Umbilical cord (tissue), 2 donors: ENCODE data around the gene PDE4B. TPM values are rescaled to one million over a fixed set of nuclear protein-coding genes. Genes with fewer than 3 reads are reported as not detected.
"Not testable (repeated sequence)": the region's sequence is repeated elsewhere in the genome, so short reads cannot be mapped to it uniquely, and the experiment has no call there.

ENCODE experiments used
- DNase-seq: peaks from one replicate; pipeline ENCODE4 v3.0.0-alpha.2; 2015; ENCODE audit warnings: low spot score
- total RNA-seq: library from RNA; depleted of rRNA; stranded (reverse); fragments of >200 nt; gene quantifications from one replicate; pipeline ENCODE4 v1.2.3, GENCODE V29; 2014; ENCODE audit warnings: low replicate concordance; ENCODE audit not compliant: insufficient read depth

The PDE4B gene
- total RNA-seq, 1 donor from 2014 or later, result 61.6 TPM

DNA sequence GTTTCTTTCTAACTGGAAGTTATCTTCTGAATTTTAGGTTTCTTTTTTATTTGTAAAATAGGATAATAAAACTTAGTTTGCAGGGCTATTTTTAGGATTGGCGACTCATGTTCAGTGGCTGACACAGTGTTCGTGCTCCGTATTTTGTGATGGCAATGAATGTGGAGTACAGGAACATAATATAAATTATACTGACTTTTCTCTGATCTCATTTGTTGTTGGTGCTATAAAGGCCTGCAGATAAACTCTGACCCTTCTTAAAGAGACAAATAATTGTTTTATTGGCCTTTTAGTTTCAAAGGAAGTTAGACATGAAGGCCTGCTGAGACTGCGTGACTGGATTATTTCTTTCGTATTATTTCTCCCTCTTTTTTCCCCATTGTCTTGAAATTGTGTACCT lies 339.6 kb downstream of the PDE4B start:
- DNase-seq, result no peak

DNA sequence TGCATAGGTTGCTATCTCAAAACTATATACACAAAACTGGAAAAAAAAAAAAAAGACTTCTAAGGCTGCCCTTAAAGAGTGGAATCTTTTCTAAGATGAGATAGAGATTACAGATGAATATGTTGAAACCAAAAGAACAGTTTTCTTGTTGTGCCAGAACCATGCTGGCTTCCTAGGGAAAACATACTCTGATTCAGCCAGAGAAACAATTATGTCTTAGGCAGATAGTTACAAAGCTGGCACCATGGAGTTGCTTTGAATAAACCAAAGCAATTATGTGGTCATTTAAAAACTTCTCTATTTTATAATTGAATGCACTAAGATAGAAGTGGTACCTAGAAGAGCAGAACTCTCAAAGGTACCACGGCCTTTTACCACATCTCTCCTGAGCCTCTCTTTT lies 341.3 kb downstream of the PDE4B start:
- no peak for DNase-seq

DNA sequence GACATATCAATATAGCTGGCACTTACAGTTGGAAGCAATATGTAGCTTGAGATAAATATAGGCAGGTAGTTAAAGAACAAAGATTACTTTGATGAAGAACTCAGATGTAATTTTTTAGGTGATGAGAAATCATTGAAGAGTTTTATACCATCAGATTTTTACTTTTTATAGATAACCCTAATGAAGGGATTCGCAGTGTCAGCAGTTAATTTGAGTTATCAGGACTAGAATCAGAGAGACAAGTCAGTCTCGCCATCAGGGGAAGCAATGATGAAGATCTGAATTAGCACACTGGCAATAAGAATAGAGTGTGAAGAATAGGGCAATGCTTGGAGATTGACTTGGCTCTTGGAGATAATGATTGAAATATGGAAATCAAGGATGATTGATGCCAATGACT lies 342.5 kb downstream of the PDE4B start:
- DNase-seq, result no peak

DNA sequence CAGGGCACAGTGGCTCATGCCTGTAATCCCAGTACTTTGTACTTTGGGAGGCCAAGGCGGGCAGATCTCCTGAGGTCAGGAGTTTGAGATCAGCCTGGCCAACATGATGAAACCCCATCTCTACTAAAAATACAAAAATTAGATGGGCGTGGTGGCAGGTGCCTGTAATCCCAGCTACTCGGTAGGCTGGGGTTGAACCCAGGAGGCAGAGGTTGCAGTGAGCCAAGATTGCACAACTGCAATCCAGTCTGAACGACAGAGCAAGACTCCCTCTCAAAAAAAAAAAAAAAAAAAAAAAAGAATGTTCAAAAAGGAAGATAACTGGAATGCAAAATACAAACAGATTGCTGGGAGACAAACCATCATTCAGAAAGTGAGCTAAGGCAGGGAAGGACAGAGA lies 343.7 kb downstream of the PDE4B start:
- not testable (repeated sequence) for DNase-seq

DNA sequence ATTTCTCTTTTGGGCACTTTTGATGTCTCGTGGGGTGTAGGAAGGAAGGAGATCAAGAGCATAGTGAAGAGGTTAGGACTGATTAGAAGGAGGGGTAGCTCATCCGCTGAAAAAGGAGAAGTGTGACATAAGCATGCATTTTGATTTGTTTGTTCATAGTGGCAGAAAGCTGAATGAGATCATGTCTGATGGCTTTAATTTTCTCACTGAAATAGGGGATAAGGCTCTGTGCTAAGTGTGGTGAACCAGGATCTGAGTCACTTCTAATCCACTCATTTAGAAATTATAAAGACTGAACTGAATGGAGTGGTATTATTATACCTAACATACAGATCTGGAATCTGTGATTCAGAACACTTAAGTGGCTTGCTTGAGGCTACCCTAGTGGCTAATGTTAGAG lies 344.5 kb downstream of the PDE4B start:
- no peak for DNase-seq

DNA sequence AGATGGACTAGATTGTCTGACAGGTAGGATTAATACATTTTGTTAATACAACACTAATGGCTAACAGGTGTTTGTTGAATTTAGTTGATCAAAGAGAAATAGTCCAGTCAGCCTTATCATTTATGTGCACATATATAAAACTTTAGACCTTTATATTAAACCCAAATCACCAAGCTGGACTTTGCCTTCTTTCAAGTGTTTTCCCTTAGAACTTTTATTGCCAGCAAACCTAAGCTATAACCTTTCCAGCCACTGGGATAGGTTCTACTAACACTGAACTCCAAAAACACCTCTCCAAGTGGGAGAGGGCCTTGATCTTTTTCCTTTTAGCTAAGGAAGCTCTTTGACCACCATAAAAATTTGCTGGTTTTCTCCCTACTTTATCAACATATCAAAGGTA lies 345.9 kb downstream of the PDE4B start:
- no peak for DNase-seq

DNA sequence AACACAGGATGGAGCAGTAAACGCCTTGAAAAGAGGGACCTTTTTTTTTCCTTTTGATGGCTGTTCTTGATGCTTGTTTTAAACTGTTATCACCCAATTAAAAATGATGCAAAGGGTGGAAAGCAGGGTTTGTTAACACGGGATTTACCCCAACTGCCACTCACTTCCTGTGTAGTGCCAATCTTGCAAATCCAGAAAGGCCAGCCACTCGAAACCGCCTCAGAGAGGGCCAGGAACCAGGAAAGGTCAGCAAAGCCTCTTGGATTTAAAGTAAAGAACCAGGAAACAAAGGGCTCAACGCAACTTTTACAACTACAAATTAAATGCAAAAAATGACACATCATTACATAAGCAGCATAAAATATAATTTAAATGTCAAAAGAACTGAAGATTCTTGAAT lies 347.4 kb downstream of the PDE4B start:
- DNase-seq, result no peak

DNA sequence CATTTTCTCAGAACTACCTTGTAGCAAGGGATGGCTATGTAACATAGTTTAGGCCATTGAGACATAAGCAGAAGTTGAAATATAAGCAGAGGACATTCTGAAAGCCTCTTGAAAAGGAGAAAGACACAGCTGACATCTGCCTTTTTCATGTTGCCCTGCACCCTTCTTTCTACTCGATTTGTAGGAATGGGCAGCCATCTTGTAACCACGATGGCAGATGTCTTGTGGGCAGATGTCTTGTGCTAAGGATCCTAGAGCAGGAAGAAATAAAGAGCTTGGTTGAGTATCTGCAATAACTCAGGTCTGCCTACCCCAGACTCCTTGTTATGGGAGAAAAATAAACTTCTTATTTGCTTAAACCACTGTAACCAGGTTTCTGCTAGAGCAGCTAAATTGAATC lies 351.0 kb downstream of the PDE4B start:
- no peak for DNase-seq

DNA sequence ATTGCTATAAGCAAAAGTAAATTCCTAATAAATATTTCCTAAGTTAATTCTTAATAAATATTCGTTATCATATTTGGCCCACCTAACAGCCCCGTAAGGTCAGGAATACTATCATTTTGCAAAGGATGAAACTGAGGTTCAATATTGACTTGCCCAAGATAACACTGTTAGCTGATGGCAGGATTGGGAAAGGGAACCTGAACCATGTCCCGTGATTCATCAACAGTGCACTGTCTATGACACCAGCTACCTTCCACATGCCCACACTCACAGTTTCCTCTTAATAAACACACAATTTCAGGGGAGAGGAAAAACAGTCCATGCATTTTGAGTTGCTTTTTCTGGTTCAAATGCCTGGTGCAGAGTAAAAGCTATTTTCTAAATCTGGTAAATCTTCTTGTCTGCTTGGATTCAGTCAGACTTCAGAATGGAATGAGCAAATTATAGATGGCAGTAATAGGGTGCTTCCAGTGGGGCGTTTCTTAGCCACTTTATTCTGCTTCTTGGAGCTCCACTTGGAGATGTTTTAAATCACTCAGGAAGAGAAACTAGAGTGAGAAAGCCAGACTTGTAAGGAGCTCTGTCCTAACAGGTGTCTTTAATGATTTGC lies 354.6 kb downstream of the PDE4B start:
- no peak for DNase-seq

DNA sequence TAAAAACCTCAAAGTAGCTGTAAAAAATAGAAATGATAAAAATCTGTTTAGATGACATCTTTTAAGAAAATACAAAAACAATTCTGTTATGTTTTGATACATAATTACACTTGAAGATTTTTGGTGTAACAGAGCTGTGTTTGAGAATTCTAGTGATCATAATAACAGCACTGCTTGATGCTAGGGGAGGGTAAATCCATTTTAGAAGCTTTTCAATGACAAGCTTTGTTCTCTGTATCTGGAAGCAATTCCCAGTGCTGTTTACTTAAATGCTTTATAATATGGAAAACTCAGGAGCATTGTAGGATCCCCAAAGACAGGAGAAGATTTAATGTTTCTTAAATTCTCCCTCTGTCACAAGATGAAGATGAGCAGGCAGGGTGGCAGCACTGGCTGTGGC lies 359.3 kb downstream of the PDE4B start:
- DNase-seq, result no peak

DNA sequence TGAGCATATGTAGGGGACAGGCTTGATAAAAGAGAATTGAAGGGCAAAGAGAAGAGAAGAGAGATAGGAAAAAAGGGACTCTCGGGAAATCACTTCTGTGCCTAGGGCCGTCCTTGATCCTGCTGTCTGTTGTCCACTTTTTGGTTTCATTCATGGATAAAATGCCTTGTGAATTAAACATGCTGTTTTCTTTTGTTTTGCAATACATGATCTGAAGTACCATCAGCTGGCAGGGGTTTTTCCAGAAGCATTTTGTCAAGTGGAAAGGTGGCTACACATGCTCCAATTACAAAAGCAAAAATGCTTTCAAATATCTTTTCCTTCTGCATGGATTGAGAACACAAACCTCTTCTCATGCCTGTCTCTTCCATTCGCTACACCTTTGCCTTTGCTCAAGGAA lies 361.7 kb downstream of the PDE4B start:
- DNase-seq, result no peak

DNA sequence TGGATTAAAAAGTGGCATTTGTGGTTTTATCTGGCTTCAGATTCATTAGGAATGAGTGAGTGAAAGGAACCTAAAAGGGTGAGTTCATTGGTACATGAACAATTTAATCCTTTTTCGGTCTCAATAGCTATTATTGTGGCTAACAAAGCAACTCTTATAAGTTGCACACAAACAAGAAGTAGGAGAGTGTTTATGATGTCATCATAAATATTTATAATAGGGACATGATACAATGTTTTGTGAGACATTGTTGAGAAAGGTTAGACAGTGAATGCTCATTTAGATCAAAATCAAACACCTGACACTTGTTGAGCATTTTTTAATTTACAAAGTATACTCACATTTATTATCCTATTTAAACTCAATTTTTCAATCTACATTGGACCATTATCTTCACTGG lies 363.4 kb downstream of the PDE4B start:
- DNase-seq, result no peak

DNA sequence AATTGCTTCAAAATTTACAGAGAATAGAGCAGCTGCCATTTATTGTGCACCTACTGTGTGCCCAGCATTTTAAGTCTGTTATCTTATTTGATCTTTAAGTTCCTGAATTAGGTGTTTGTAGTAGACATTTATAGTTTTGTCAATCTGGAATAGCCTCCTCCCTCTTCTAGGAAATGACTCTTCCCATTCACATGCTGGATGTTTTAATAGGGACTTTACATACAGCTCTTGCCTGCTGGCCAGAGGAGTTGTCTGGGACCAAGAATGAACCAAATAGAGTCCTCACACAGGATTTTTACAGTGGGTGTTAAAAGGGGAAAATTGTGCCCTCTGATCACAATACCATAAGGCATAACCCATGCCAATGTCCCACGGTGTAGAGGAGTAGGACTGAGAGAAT lies 367.1 kb downstream of the PDE4B start:
- no peak for DNase-seq

DNA sequence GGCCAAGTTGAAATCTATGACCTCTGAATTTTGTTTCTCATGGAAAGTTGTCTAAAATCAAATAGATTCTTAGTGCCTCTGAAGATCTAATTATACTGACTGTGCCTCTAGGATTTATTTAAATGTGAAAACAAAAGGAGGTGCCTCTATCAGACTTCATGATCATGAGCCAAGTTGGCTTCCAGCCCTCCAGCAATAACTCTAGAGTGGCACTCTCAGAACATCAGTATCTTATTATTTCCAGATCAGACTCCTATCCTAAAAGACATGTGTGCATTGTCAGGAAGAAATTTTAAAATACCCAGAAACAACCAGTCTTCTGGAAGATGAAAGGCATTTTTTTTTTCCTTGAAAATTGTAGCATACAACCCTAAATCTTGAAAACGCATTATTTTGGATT lies 368.0 kb downstream of the PDE4B start:
- no peak for DNase-seq

DNA sequence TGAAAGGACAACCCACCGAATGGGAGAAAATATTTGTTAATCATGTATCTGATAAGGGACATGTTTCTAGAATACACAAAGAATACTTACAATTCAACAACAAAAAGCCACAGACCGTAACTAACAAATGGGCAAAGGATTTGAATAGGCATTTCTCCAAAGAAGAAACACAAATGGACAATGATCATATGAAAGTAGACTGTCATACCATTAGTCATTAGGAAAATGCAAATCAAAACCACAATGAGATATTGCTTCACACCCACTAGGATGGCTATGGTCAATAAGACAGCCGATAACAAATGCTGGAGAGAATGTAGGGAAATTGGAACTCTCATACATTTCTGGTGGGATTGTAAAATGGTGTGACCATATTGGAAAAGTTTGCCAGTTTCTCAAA lies 374.1 kb downstream of the PDE4B start:
- DNase-seq, result no peak

DNA sequence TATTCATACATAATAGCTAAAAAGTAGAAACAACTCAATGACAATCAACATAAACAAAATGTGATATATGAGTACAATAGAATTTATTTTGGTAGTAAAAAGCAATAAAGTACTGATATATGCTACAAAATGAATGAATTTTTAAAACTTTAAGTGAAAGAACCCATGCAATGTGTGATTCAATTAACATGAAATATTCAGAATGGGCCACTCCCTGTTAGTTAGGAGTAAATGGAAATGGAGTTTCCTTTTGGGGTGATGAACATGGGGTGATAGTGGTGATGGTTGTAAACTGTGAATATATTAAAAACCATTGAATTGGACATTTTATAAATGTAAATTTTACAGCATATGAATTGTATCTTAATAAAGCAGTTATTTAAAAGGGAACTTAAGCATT lies 374.6 kb downstream of the PDE4B start:
- no peak for DNase-seq

DNA sequence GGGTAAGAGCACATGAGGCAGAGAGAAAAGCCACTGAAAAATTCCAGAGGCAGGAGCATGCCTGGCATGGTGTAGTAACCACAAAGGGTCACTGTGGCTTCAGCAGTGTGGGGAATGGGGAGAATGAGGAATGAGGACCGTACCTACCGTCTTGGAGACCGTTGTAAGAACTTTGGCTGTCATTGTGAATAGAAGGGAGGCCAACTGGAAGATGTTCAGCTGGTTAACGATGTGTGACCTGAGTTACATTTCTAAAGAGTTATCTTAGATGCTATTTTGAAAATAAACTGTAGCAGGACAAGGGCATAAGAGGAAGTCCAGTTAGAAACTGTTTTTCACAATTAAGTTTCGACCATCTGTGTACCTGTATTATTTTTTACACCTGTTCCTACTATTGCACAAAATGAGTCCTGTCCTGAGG lies 375.8 kb downstream of the PDE4B start:
- no peak for DNase-seq

DNA sequence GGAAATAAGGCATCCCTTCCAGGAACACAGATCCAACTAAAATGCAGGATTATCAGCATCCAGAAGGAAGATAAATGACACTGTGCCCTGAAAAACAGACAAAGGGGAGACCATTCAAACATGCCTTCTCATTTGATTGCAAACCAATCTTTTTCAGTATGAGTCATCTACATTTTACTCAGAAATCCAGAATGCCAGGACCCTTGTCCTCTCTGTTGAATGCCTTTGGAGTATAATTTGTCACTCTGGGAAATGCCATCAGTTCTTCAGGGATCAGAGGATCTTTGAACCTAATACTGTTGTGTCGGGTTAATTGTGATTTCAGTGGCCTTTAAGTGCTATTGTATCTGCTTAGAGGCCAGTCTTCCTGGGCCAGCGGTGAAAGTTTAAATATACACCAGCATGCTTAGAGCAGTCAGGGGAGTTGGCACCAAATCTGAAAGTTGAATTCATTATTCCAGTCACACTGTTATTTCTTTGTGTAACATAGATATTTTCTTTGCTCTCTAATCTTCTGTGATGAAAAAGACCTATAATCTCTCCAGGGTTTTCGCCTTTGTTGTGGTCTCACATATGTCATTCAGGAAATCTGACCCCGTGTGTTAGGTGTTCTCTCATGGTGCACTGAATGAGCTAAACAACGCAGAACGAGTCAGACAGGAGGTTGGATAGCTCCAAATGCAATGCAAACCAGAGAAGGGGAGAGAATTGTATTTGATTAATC lies 376.4 kb downstream of the PDE4B start:
- DNase-seq, result no peak

DNA sequence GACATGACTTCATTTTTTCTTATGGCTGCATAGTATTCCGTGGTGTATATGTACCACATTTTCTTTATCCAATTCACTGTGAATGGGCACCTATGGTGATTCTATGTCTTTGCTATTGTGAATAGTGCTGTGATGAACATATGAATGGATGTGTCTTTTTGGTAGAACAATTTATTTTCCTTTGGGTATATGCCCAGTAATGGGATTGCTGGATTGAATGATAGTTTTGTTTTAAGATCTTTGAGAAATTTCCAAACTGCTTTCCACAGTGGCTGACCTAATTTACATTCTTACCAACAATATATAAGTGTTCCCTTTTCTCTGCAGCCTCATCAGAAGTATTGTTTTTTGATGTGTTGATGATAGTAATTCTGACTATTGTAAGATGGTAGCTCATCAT lies 379.6 kb downstream of the PDE4B start:
- no peak for DNase-seq

DNA sequence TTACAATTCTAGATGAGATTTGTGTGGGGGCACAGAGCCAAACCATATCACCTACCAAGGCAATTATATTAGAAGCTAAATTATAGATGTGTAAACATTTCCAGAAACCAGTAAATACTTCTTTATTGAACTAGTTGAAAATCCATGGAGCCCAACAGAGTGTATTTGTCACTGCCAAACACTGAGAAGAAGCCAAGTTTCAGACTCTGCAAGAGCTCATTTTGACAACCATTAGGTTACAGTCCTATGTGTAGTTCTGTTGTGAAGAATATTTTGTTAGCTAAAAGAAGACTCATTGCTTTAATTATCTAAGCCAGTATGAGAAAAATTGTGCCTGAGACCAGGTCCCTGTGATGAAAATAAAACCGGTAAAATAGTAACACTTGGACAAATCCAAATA lies 382.4 kb downstream of the PDE4B start:
- DNase-seq, result no peak

DNA sequence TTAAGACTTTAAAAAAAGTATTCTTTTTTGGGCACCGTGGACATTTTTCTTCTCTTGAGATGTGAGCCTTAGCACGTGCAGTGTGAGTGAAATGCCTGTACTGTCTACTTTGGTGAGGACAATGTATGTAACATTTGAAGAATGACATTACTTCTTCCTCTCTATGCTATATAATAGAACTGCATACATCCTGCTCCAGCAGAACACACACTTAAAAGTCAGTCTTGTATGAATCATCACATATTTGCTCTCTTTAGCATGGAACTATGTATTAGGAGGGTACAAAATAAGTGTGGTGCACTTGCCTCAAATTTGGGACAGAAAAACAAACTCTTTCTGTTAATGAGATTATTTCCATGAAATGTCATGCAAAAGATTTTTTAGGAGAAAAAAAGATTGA lies 382.9 kb downstream of the PDE4B start:
- DNase-seq, result peak; percentile 4

DNA sequence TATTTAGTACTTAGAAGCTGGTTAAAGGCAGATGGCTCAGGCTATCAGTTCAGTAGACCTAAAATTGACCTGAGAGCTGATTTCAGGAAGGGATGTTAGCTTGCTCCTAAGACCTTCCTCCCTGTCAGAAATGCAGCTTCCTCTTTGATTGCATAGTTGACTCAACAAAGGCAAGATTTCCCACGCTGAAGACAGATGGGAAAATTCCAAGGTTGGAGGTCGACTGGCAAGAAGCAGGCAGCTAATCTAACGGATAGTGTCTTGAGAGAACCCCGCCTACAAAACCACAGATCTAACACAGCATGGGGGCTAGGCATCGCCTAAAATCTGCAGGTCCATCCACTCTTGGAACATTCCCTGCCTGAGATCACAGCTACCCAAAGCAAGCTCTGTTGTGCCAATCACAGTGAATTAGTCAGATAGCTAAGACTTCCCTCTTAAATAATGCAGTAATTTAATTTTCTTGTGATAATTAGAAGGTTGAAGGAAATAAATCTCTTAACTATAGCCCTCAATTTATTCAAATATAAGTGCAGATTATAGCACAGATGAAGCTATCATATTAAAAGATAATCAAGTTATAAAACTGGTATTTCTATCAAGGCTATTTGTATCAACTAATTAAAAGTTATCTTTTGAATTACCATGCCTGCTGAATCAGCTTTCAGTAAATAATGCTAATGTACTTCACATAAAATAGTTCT lies 383.5 kb downstream of the PDE4B start:
- no peak for DNase-seq

DNA sequence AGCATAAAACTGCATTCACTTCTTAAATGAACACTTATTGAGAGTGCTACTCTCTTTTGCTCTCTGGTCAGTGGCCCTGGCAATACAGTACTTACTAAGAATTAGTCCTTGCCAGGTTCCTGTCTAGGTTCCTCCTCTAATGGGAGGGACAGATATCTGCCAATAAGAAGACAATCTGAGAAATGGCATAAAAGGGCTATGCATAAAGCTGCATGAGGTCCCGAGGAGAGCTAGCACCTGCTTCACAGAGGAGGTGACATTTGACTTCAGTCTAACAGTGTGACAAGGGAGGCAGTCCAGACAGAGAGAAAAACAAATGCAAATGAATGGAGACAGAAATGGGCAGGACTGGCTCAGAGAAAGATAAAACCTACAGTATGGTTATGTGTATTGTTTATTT lies 384.1 kb downstream of the PDE4B start:
- no peak for DNase-seq
